ENCODE data around the gene WDR18.

GRCh38 chr19:973726-974563, 10.2 kb upstream of the WDR18 start:
- TF ChIP-seq EP300 (IDR thresholded peaks at IDR 0.05) = no peak
- no peak for TF ChIP-seq POLR2AphosphoS5 (IDR thresholded peaks at IDR 0.05)
- no peak for TF ChIP-seq CTCF (IDR thresholded peaks at IDR 0.05)

Measured in esophagus muscularis mucosa (tissue), 4 donors.